ENCODE measurements around the gene AIP.

The AIP gene

DNA sequence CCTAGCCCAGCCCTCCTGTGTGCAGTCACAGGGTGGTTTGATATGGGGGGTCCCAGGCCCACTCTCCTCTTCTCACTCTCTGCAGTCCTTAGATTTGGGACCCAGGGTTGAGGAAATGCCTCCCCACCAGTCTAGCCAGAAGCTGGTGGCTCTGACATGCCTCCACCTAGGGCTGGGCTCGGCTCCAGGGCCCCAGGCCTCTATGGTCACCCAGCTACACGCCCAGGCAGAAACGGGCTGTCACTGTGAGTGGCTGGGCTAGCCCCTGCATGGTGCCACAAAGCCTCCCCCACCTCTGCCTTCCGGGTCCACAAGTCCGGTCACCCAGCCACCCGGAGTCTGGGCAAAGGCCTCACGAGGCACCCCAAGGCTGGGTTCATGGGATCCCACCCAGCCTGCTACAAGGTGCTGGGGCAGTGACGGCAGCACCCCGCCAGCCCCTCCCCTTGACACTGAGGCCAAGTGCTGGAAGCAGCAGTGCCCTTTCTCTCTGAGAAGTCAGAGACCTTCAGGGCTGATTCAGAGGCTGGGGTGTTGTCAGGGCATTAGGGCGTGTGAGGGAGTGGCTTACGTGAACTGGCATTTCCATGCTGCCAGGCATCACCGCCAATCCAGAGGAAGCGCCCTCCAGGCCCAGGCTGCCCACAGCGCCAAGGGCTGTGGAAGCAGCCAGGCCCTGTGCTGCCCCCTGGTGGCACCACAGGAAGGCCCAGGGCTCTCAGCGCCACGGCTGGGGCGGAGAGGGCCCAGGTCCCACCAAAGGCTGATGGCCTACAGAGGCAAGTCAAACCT, 23.0 kb downstream of the AIP start:
- Histone ChIP-seq H3K9ac (ENCODE audit: low read depth, low read length) (peak overlapping the region; percentile 79), H3K36me3 (ENCODE audit: insufficient read depth, low read length) (peaks cover 38% of the 10 kb centered on the region)

GRCh38 chr11:67506426-67507051, 23.7 kb downstream of the AIP start:
- H2AFZ ChIP-seq (ENCODE audit: low read depth, low read length) = no peak overlapping the region
- H3K27ac ChIP-seq (ENCODE audit: low read length) = peak overlapping the region; percentile 80
- ATAC-seq (ENCODE audit: insufficient read depth, low read depth) (no peak), DNase-seq (no peak)
- peak overlapping the region in 1 of 2 experiments; percentile 85; a peak in 3 of 4 replicates for H3K4me3 ChIP-seq (ENCODE audit: low read depth in 1 of 2, low read length in 2 of 2)
- H3K79me2 ChIP-seq (ENCODE audit: insufficient read depth, low read length) = peaks cover 47% of the 10 kb centered on the region
- TF ChIP-seq CTCF (IDR thresholded peaks at IDR 0.05; ENCODE audit: borderline replicate concordance, extremely low read depth, low read length, poor library complexity, severe bottlenecking) = no peak
- no peak for TF ChIP-seq EZH2 (IDR thresholded peaks at IDR 0.05; ENCODE audit: borderline replicate concordance, low read depth, low read length, severe bottlenecking)
- no peaks in the 10 kb centered on the region for H3K9me3 ChIP-seq (ENCODE audit: insufficient read depth, low read length, severe bottlenecking)
- H4K20me1 ChIP-seq (ENCODE audit: insufficient read depth, low read length) = peaks cover 40% of the 10 kb centered on the region
- H3K4me2 ChIP-seq (ENCODE audit: insufficient read depth, low read length) = peak overlapping the region; percentile 95
- H3K27me3 ChIP-seq (ENCODE audit: insufficient read depth, low read length, poor library complexity) = no peaks in the 10 kb centered on the region
- peak overlapping the region; percentile 79 for H3K9ac ChIP-seq (ENCODE audit: low read depth, low read length)
- H3K4me1 ChIP-seq (ENCODE audit: insufficient read depth, low read length) = peaks cover 47% of the 10 kb centered on the region
- peaks cover 32% of the 10 kb centered on the region for H3K36me3 ChIP-seq (ENCODE audit: insufficient read depth, low read length)

More for the DNA sequence above, 23.0 kb downstream of the AIP start:
- H4K20me1 ChIP-seq (ENCODE audit: insufficient read depth, low read length) = peaks cover 40% of the 10 kb centered on the region
- no peak overlapping the region for H2AFZ ChIP-seq (ENCODE audit: low read depth, low read length)
- peak overlapping the region; percentile 95 for H3K4me2 ChIP-seq (ENCODE audit: insufficient read depth, low read length)
- H3K4me1 ChIP-seq (ENCODE audit: insufficient read depth, low read length) = peaks cover 47% of the 10 kb centered on the region
- peak overlapping the region; percentile 69 for H3K27ac ChIP-seq (ENCODE audit: low read length)
- ATAC-seq (ENCODE audit: insufficient read depth, low read depth) (peak; percentile 62), DNase-seq (peak; percentile 88)
- no peaks in the 10 kb centered on the region for H3K9me3 ChIP-seq (ENCODE audit: insufficient read depth, low read length, severe bottlenecking)
- H3K4me3 ChIP-seq (ENCODE audit: low read depth in 1 of 2, low read length in 2 of 2) = peak overlapping the region; percentile 42 to 85; a peak in 3 of 4 replicates
- H3K79me2 ChIP-seq (ENCODE audit: insufficient read depth, low read length) = peaks cover 51% of the 10 kb centered on the region
- no peaks in the 10 kb centered on the region for H3K27me3 ChIP-seq (ENCODE audit: insufficient read depth, low read length, poor library complexity)
- TF ChIP-seq EZH2 (IDR thresholded peaks at IDR 0.05; ENCODE audit: borderline replicate concordance, low read depth, low read length, severe bottlenecking) (no peak), CTCF (IDR thresholded peaks at IDR 0.05; ENCODE audit: borderline replicate concordance, extremely low read depth, low read length, poor library complexity, severe bottlenecking) (peak; percentile 98)

DNA sequence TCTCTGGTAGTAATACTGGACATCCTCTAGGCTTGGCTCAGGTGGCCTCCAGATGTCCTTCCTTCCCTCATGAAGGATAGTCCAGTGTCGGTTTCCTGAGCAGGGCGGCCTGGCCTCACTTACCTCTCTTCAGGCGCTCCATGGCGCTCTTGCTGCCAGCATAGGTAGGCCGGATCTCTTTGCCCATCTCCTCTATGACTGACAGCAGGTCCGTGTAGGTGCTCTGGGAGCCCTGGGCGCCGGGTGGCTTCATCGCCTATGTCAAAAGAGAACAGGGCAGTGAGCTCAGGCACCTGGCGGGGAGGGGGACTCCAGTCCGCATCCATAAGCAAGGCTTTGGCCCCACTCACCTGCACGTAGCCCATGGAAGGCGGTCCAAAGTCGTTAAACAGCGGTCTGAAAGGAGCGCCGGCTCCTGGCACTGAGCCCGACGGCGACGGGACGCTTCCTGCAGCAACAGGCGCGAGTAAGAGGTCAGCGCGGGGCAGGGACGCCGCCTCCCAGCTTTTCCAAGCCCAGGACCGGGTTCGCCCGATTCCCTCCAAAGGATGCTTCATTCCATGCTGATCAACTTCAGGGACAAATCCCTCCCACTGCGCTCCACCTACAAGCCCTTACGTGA, 24.5 kb downstream of the AIP start:
- H4K20me1 ChIP-seq (ENCODE audit: insufficient read depth, low read length) = peaks cover 38% of the 10 kb centered on the region
- peak overlapping the region; percentile 48; the same call in 1 of the 2 replicates for H2AFZ ChIP-seq (ENCODE audit: low read depth, low read length)
- H3K9ac ChIP-seq (ENCODE audit: low read depth, low read length) = peak overlapping the region; percentile 79
- DNase-seq (no peak), ATAC-seq (ENCODE audit: insufficient read depth, low read depth) (no peak)
- H3K4me2 ChIP-seq (ENCODE audit: insufficient read depth, low read length) = peak overlapping the region; percentile 95
- H3K79me2 ChIP-seq (ENCODE audit: insufficient read depth, low read length) = peaks cover 47% of the 10 kb centered on the region
- H3K4me3 ChIP-seq (ENCODE audit: low read depth in 1 of 2, low read length in 2 of 2) = peak overlapping the region; percentile 40 to 85; a peak in 3 of 4 replicates
- peaks cover 47% of the 10 kb centered on the region for H3K4me1 ChIP-seq (ENCODE audit: insufficient read depth, low read length)
- H3K27ac ChIP-seq (ENCODE audit: low read length) = peak overlapping the region; percentile 80
- H3K36me3 ChIP-seq (ENCODE audit: insufficient read depth, low read length) = peaks cover 23% of the 10 kb centered on the region
- H3K9me3 ChIP-seq (ENCODE audit: insufficient read depth, low read length, severe bottlenecking) = no peaks in the 10 kb centered on the region
- TF ChIP-seq EZH2 (IDR thresholded peaks at IDR 0.05; ENCODE audit: borderline replicate concordance, low read depth, low read length, severe bottlenecking) (no peak), CTCF (IDR thresholded peaks at IDR 0.05; ENCODE audit: borderline replicate concordance, extremely low read depth, low read length, poor library complexity, severe bottlenecking) (no peak)
- no peaks in the 10 kb centered on the region for H3K27me3 ChIP-seq (ENCODE audit: insufficient read depth, low read length, poor library complexity)

Measured in DND-41 (cell line).